HG03558 (cell line): ENCODE data around the gene RABL6.
"Not testable (repeated sequence)": the region's sequence is repeated elsewhere in the genome, so short reads cannot be mapped to it uniquely, and the experiment has no call there.

ENCODE experiments used
- ATAC-seq: cut with Tn5 transposase; IDR thresholded peaks from one replicate; pipeline ENCODE4 v1.9.1; 2021; ENCODE audit warnings: moderate number of reproducible peaks; ENCODE audit not compliant: unreplicated experiment; ENCODE audit errors: extremely low read depth

The RABL6 gene

GRCh38 chr9:136831720-136832104 is 24.0 kb downstream of the RABL6 start:
- no peak for ATAC-seq

GRCh38 chr9:136832581-136832980 is 24.8 kb downstream of the RABL6 start:
- no peak for ATAC-seq

DNA sequence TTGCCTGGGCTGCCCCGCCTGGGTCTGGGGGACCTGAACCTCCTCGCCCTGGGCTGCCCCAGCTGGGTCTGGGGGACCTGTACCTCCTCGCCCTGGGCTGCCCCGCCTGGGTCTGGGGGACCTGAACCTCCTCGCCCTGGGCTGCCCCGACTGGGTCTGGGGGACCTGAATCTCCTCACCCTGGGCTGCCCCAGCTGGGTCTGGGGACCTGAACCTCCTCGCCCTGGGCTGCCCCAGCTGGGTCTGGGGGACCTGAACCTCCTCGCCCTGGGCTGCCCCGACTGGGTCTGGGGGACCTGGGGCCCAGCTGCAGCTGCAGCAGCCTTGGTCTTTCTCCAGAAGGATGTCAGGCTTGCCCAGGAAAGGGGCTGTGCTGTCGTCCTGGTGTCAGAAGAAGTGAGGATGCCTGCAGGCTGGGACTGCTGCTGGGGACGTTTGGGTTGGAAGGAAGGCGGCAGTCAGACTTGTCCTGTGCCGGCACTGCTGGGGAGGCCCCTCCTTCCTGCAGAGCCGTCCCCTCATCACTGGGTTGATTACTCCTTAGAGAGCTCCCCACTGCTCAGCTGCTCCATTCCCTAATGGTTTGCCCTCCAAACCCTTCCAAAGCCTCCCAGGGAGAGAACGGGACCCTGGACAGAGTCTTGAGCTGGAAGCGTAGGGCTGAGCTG is 25.8 kb downstream of the RABL6 start:
- not testable (repeated sequence) for ATAC-seq

DNA sequence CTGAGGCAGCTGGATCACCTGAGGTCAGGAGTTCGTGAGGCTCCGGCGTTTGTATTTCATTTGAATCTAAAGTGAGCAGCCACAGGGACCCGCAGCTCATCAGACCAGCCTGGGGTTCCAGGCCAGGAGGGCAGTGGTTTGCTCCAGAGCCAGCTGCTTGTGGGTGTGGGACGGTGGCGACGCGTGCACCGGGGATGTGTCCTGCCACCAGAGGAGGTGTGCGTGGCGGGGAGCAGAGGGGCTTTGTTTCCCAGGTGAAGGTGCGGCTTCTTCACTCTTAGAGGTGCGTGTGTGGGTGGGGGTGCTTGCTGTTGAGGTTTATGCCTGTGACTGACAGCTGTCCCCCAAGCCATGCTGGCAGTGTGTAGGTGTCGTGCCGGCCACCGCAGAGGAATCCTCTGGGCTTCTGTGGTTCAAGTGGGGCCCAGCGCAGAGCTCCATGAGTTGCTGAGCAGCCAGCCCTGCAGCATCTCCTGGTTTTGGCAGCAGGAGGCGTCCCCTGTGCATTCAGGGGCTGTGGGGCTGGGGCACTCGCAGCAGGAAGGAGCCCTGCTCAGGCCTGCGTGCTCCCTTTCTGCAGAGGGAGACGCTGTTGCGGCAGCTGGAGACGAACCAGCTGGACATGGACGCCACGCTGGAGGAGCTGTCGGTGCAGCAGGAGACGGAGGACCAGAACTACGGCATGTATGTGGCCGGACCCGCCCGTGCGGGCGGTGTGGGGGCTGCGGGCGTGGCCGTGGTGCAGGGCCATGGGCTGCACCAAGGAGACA is 27.6 kb downstream of the RABL6 start:
- no peak for ATAC-seq

- no peak for ATAC-seq
Measured at GRCh38 chr9:136835932-136836904, 28.5 kb downstream of the RABL6 start.

- no peak for ATAC-seq
Measured at GRCh38 chr9:136837146-136837855, 29.6 kb downstream of the RABL6 start.

- ATAC-seq, result not testable (repeated sequence)
Measured at GRCh38 chr9:136837856-136838277, 30.1 kb downstream of the RABL6 start.

GRCh38 chr9:136838314-136839228 is 30.8 kb downstream of the RABL6 start:
- ATAC-seq, result no peak

DNA sequence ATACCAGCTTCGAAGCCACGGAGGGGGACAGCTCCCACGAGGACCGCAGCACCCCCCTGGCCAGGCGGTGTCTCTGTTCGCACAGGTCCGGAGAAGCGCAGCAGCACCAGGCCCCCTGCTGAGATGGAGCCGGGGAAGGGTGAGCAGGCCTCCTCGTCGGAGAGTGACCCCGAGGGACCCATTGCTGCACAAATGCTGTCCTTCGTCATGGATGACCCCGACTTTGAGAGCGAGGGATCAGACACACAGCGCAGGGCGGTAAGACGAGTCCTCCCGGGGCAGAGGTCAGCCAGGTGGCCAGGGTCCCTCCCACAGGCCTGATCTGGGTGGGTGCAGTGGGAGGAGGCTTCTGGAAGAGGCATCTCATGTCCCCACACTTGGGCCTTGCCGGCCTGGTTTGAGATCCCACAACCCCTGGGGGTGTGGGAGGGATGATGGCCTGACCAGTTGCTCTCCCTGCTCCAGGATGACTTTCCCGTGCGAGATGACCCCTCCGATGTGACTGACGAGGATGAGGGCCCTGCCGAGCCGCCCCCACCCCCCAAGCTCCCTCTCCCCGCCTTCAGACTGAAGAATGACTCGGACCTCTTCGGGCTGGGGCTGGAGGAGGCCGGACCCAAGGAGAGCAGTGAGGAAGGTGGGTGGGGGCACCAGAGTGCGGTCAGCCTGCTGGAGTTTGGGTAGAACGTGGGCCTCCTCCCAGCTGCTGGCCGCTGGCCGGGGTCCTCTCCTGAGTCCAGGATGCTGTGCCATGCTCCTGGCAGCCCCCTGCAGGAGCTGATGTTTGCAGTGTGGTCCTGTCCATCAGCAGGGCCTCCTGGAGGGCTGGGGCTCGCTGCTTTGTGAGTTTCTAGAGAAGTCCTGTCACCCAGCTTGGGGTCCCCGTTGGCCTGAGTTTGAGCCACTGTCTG is 31.7 kb downstream of the RABL6 start:
- no peak for ATAC-seq

DNA sequence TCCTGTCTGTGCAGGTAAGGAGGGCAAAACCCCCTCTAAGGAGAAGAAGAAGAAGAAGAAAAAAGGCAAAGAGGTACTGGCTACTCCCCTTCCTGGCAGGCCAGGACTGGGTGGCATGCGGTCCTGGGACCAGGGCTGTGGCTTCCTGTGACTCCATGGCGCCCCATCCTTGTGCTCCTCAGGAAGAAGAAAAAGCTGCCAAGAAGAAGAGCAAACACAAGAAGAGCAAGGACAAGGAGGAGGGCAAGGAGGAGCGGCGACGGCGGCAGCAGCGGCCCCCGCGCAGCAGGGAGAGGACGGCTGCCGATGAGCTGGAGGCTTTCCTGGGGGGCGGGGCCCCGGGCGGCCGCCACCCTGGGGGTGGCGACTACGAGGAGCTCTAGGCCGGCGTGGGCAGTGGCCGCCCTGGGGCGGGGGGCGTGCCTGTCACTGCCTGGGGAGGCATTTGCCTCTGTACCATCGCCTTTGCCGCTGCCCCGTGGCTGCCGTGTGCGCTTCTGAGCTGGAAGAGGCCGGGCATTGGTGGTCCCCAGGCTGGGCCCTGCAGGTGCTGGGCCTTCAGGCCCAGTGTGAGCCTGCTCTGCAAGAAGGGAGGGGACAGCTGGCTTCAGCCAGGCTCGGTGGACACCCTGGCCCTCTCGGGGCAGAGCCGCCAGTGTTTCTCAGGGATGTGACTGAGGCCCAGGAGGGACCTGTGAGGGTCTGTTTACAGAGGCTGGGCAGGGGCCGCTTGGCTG is 32.6 kb downstream of the RABL6 start:
- no peak for ATAC-seq

DNA sequence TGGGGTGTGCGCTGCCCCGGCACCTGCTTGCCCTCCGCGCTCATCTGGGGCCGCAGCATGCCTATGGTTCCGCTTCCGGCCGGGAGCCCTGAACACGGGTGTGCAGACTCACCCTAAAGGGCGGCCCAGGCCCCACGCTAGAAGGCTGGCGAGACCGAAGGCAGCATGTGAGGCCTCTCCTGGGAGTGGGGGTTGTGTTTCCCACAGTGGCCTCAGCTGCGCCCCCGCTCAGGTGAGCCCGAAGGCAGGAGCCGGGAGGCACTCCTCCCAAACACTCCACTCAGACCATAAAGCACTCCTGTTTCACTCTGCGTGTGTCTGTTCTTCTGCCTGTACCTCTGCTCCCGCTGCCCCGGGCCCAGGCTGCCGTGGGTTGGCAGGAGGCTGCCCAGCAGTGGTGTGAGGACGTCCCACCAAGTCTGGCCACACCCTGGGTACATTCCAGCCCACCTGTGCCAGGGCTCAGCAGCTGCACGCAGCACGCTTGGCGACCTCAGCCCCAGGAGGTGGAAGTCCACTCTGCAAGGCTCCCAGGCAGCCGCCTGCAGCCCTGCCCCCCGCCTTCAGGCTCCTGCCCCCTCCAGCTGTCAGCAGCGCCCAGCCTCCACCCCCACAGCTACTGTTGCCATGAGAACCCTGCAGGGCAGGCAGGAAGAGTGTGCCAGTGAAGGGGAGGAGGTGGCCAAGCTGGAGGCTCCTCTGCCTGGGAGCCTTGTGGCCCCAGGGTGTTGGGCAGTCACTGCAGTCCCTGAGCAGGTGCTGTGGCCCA is 33.3 kb downstream of the RABL6 start:
- ATAC-seq, result no peak

DNA sequence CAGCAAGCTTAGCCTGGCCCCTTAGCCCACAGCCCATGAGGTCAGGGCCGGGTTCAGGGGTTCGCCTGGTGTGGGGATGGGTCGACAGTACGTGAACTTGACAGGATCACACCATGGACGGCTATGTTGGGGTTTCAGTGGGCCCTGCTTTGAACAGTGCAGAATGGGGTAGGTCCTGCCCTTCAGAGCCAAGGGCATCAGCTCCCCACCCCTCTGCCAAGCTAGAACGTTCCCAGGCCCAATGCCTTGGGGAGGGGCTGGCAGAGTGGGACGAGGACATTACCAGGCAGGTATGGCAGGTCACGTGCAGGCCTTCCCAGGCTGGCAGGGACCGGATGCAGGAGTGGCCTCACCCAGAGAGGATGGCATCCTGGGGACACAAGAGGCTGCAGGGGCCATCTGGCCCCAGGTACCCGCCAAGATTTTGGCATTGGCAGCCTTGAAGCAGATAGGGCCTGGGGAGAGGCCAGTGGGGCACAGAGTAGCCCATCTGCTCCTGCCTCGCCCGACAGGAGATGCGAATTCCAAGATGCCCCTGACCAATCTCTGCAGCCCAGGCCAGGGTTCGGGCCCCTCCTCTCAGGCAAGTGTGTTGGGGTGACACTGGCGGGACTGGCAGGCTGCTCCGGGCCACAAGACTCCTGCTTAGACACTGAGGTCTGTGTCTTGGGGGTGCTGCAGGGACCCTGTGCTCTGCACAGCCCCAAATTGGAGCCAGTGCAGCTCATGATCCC is 34.1 kb downstream of the RABL6 start:
- ATAC-seq, result not testable (repeated sequence)

GRCh38 chr9:136842380-136842948 is 34.7 kb downstream of the RABL6 start, which contains the start of gene AJM1:
Gene AJM1 (plus strand): TSS chr9:136842478. CDS start chr9:136844415, 1,937 bp downstream.
- not testable (repeated sequence) for ATAC-seq

DNA sequence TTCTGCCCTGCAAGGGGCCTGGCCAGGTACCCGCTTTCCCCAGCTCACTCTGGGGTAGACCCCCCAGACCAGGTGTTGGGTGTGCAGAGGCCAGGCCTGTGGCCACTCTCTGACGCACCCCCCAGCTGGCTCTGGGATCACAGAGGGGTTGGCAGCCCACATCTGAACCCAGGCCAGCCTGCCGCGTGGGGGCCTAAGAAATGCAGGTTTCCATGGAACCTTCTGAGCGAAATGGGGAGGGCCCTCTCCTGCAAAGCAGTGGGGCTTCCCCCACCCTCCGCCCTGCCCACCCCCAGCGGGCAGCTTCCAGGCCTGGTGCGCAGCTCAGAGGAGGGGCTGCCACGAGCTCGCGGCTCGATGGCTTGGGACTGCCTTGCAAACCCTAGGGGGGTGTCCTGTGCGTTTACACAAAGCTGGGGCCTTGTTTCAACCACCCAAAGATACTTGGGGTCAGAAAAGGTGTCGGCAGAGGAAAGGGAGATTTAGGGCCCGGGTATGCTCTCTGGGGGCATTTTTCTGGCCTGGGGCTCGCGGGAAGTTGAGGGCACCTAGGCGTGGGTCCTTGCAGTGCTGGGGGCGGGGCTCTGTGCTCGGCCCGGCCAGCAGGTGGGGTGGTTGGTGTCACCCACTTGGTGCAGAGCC is 35.5 kb downstream of the RABL6 start:
- not testable (repeated sequence) for ATAC-seq
